Measurements from ENCODE around the gene POFUT1.
A peak's percentile ranks its signal among the peaks of the same experiment; 100 is the strongest.

POFUT1 gene

GRCh38 chr20:32203356-32204204, 4.1 kb upstream of the POFUT1 start:
- H3K9me3 Mint-ChIP-seq = no peaks in the 10 kb centered on the region
- no peak for TF ChIP-seq CTCF (IDR thresholded peaks at IDR 0.05; ENCODE audit: unreplicated experiment in 3 of 3)
- no peaks in the 10 kb centered on the region for H3K27me3 Mint-ChIP-seq (ENCODE audit: low read depth)
- H3K4me1 Mint-ChIP-seq = peaks cover 46% of the 10 kb centered on the region
- peaks cover 22% of the 10 kb centered on the region for H3K36me3 Mint-ChIP-seq (ENCODE audit: low read depth)
- peak overlapping the region; percentile 62 to 97 (median 73) for H3K27ac Mint-ChIP-seq
- peak overlapping the region; percentile 23 to 50 (median 31) for H3K4me3 Mint-ChIP-seq

GRCh38 chr20:32204205-32205109, 3.2 kb upstream of the POFUT1 start:
- Mint-ChIP-seq H3K4me1 (peaks cover 55% of the 10 kb centered on the region), H3K4me3 (peak overlapping the region; percentile 39 to 100 (median 99)), H3K27me3 (ENCODE audit: low read depth) (no peaks in the 10 kb centered on the region), H3K36me3 (ENCODE audit: low read depth) (peaks cover 13% of the 10 kb centered on the region), H3K27ac (peak overlapping the region; percentile 62 to 97 (median 73)), H3K9me3 (no peaks in the 10 kb centered on the region)
- no peak for TF ChIP-seq CTCF (IDR thresholded peaks at IDR 0.05; ENCODE audit: unreplicated experiment in 3 of 3)

GRCh38 chr20:32205110-32205842, 2.4 kb upstream of the POFUT1 start:
- no peak for TF ChIP-seq CTCF (IDR thresholded peaks at IDR 0.05; ENCODE audit: unreplicated experiment in 3 of 3)
- H3K4me1 Mint-ChIP-seq = peaks cover 63% of the 10 kb centered on the region
- no peaks in the 10 kb centered on the region for H3K27me3 Mint-ChIP-seq (ENCODE audit: low read depth)
- no peaks in the 10 kb centered on the region for H3K9me3 Mint-ChIP-seq
- H3K4me3 Mint-ChIP-seq = peak overlapping the region; percentile 98 to 100 (median 99)
- H3K36me3 Mint-ChIP-seq (ENCODE audit: low read depth) = peaks cover 10% of the 10 kb centered on the region
- H3K27ac Mint-ChIP-seq = peak overlapping the region; percentile 62 to 98 (median 97)

- H3K36me3 Mint-ChIP-seq (ENCODE audit: low read depth) = peaks cover 12% of the 10 kb centered on the region
- H3K4me1 Mint-ChIP-seq = peaks cover 64% of the 10 kb centered on the region
- peak overlapping the region; percentile 98 to 100 (median 99) for H3K4me3 Mint-ChIP-seq
- peak overlapping the region; percentile 62 to 98 (median 97) for H3K27ac Mint-ChIP-seq
- H3K9me3 Mint-ChIP-seq = no peaks in the 10 kb centered on the region
- no peak for TF ChIP-seq CTCF (IDR thresholded peaks at IDR 0.05; ENCODE audit: unreplicated experiment in 3 of 3)
- no peaks in the 10 kb centered on the region for H3K27me3 Mint-ChIP-seq (ENCODE audit: low read depth)
Observed at GRCh38 chr20:32205843-32206759, 1.6 kb upstream of the POFUT1 start.
